Retinal pigment epithelial cell (primary cell): Measurements from ENCODE around the gene SATL1.
"Not testable (repeated sequence)": the region's sequence is repeated elsewhere in the genome, so short reads cannot be mapped to it uniquely, and the experiment has no call there.

Source experiments
- DNase-seq: peaks from one replicate; pipeline ENCODE4 v3.0.0-alpha.2; 2010; ENCODE audit warnings: low read depth
- H3K4me3 ChIP-seq: 2 replicates; pipeline ENCODE4 v1.5.1; 2011; ENCODE audit warnings: mild to moderate bottlenecking, low read length, control low read depth, moderate library complexity
- TF ChIP-seq, protein P1 (sequence below): conservative IDR thresholded peaks from 2 replicates; pipeline ENCODE4 v1.5.1; 2011; ENCODE audit warnings: low read depth, low read length, control low read depth, inconsistent platforms

The SATL1 gene, protein sequence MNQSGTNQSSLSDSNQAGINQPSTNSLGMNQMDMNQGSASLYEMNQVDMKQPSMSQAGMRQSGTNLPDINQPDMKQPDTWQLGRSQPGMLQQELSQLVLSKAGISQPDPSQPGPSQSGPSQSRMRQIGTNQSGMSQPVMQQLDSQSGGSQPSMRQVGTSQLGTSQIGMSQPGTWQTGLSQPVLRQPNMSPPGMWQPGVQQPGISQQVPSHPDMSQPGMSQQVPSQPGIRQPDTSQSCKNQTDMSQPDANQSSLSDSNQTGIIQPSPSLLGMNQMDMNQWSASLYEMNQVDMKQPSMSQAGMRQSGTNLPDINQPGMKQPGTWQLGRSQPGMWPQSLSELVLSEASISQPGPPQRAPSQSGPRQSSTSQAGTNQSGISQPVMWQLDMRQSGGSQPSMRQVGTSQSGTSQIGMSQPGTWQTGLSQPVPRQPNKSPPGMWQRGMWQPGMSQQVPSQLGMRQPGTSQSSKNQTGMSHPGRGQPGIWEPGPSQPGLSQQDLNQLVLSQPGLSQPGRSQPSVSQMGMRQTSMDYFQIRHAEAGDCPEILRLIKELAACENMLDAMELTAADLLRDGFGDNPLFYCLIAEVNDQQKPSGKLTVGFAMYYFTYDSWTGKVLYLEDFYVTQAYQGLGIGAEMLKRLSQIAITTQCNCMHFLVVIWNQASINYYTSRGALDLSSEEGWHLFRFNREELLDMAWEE

DNA sequence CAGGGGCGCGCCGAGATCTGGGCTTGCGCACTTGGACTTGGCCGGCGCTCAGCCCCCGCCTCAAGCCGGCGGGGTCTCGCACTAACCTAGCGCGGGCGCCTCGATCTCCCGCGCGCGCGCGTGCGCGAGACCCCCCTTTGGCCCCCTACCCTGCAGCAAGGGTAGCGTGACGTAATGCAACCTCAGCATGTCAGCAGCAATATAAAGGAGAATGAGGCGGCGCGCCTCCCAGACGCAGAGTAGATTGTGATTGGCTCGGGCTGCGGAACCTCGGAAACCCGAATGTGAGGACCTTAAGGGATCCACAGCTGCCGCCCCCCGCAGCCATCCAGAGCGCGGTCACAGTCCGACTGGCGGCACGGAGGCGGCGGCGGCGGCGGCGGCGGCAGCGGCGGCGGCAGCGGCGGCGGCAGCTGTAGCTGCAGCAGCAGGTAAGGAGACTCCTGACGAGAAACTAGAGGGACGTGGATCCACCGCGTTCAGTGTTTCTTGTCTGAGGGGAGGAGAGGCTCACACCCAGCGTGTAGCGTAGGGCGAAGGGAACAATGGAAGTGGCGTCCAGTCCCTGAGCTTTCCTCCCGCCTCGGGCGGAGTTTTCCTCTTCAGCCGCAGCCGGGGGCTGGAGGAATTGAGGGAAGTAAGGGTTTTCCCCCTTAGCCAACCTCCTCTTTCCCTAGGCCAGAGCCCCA, at the start of gene SATL1, which contains the start of gene ZNF711:
Gene SATL1, minus strand, starts transcription at position 19 of the 689 bp plus-strand sequence. CDS start 134,811 bp downstream, outside the sequence.
Gene ZNF711, plus strand, starts transcription at position 231 of the 689 bp plus-strand sequence. CDS start 3,582 bp downstream, outside the sequence.
- DNase-seq: peak; percentile 16
- TF ChIP-seq, protein P1, sequence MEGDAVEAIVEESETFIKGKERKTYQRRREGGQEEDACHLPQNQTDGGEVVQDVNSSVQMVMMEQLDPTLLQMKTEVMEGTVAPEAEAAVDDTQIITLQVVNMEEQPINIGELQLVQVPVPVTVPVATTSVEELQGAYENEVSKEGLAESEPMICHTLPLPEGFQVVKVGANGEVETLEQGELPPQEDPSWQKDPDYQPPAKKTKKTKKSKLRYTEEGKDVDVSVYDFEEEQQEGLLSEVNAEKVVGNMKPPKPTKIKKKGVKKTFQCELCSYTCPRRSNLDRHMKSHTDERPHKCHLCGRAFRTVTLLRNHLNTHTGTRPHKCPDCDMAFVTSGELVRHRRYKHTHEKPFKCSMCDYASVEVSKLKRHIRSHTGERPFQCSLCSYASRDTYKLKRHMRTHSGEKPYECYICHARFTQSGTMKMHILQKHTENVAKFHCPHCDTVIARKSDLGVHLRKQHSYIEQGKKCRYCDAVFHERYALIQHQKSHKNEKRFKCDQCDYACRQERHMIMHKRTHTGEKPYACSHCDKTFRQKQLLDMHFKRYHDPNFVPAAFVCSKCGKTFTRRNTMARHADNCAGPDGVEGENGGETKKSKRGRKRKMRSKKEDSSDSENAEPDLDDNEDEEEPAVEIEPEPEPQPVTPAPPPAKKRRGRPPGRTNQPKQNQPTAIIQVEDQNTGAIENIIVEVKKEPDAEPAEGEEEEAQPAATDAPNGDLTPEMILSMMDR: no peak
- H3K4me3 ChIP-seq: peak within 1 kb of the TSS; percentile 77

DNA sequence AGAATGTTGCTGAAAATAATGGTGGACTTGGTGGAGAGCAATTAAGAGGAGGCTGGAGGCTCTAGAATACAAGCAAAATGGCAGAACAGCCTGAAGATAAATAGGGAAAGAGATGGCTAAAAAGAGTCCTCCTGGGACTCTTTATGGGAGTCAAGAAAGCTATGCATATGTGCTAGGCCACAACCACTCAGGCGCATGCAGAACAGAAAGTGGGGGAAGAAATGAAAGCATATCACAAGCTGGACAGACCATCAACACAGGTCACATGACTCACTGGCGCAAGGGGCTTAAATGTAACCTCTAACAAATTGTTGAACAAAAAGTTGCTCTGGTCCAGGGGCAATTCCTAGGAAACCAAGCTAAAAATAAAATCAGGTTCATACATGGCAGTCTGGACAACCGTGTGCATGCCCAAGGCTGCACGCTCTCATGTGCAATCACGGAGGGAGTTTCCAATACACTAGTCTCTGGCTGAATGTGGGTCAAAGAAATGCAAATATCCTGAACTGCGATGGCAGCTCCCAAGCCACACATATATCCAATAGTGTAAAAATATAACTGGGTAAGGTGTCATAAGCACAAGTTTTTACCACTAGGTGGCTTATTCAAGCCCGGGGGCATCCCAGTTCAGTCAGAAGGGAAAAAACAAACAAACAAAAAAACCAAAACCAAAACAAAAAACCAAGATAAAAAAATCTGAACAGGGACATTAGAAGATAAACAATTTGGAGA, 45.6 kb upstream of the SATL1 start:
- TF ChIP-seq, protein P1: no peak
- DNase-seq: no peak
- no peak overlapping the region for H3K4me3 ChIP-seq

DNA sequence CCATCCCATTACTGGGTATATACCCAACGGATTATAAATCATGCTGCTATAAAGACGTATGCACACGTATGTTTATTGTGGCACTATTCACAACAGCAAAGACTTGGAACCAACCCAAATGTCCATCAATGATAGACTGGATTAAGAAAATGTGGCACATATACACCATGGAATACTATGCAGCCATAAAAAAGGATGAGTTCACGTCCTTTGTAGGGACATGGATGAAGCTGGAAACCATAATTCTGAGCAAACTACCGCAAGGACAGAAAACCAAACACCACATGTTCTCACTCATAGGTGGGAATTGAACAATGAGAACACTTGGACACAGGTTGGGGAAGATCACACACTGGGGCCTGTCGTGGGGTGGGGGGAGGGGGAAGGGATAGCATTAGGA, 41.7 kb upstream of the SATL1 start:
- not testable (repeated sequence) for H3K4me3 ChIP-seq, DNase-seq

DNA sequence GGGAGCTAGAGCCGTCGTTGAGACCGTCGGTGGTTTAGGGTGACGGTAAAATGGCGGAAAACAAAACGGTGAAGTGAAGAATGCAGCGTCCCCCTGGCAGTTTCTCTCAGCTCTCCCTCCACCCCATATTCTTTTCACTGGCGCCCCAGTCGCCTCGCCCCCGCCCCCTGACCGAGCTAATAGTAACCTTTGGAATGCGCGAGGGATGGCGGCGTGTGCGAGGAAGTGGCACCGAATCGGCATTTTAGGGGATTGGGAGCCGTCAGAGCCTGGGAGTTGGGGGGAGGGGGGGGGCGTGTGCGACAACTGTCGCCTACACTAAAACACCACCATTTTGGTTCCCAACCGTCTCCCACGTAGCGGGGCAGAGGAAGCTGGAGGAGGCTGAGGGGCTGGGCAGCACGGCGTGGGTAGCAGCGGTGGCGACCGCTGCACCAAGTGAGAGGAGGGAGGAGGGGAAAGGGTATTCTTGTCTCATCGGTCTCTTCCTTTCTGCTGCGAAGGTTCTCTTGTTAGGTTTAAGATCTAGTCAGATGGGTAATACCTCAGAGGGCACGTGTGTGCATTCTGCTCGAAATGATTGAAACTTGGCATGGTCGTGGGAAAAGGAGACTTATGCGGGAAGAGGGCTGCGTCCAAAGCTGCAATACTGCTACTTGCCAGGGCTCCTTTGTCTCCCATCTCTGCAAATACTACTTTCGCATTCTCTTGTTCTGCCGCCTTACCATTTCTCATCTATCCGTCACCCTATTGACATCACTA, 1.1 kb upstream of the SATL1 start:
- DNase-seq: no peak
- TF ChIP-seq, protein P1: no peak
- peak overlapping the region; percentile 77 for H3K4me3 ChIP-seq

DNA sequence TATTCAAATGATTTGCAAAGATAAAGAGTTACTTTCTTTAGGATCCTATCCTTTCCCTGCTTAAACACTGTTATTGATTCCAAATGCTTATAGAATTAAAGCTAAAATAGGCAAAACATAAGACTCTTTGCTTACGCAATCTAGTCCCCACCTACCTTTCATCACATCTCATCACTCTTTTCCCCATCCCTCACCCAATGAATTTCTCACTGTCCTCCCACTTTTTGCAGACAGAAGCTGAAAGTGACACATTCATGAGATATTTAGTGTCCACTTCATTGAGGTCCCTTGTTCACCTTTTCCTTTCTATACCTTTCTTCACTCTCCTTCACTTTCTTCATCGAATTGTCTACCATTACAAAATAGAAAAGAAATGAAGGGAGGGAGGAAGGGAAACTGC, 424 bp downstream of the SATL1 start:
- TF ChIP-seq, protein P1: no peak
- no peak for DNase-seq
- peak overlapping the region; percentile 77 for H3K4me3 ChIP-seq

DNA sequence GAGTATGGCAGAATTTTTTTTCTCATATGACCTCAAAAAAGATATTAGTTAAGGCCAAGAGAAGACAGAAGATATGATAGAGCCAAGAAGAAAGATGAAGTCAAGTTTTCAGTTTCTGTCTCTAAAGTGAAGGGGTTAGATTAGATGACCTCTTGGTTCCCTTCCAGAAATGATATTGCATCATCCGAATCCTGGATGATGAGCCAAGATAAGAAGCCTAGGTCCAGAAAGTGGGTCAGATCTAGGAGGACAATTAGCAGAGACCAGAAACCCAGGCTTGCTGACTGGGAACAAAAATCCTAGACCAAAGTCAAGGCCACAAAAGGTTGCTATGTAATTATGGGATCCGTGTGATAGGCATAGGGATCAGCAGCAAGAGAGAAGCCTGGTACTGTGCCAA, 20.2 kb downstream of the SATL1 start:
- DNase-seq: no peak
- no peak overlapping the region for H3K4me3 ChIP-seq

More for the DNA sequence above, 20.2 kb downstream of the SATL1 start:
- TF ChIP-seq, protein P1: no peak
